Measurements from ENCODE around the gene TXNDC17. TPM values are rescaled to one million over a fixed set of nuclear protein-coding genes. Genes with fewer than 3 reads are reported as not detected.

TXNDC17 gene
- total and polyA plus RNA-seq, 2 of the 13 experiments (the other 11 are each of a cell fraction or from before 2014, with no cell fraction given): 188 to 266 TPM

- TF ChIP-seq PAXIP1 (CRISPR knock-in tag; conservative IDR thresholded peaks at IDR 0.05) (no peak), ZNF773 (CRISPR knock-in tag; IDR thresholded peaks at IDR 0.05; ENCODE audit: borderline replicate concordance) (no peak), KIAA2018 (CRISPR knock-in tag; IDR thresholded peaks at IDR 0.05; ENCODE audit: borderline replicate concordance) (no peak), RARA (CRISPR knock-in tag; IDR thresholded peaks at IDR 0.05) (peak; percentile 40; the same call in 1 of the 2 replicates), AKNA (CRISPR knock-in tag; IDR thresholded peaks at IDR 0.05; ENCODE audit: borderline replicate concordance) (no peak), ZNF430 (CRISPR knock-in tag; IDR thresholded peaks at IDR 0.05) (no peak), HOXA5 (CRISPR knock-in tag; IDR thresholded peaks at IDR 0.05) (no peak), NBN (conservative IDR thresholded peaks at IDR 0.05) (no peak), GATAD1 (CRISPR knock-in tag; IDR thresholded peaks at IDR 0.05) (no peak), NR2F2 (IDR thresholded peaks at IDR 0.05; ENCODE audit: borderline replicate concordance, low read depth) (no peak), ZNF580 (CRISPR knock-in tag; IDR thresholded peaks at IDR 0.05; ENCODE audit: borderline replicate concordance, low read depth) (no peak), CEBPB (IDR thresholded peaks at IDR 0.05; ENCODE audit: borderline replicate concordance, low read depth, low read length) (peak; percentile 33; the same call in 1 of the 2 replicates)
Observed at GRCh38 chr17:6681671-6682070, 40.8 kb downstream of the TXNDC17 start (continued).

All from HepG2 (cell line).